NCI-H2227 treated with DMSO at 0.1 percent for 48 hours (cell line): ENCODE measurements around the gene SLC25A36.
"Not testable (repeated sequence)": the region's sequence is repeated elsewhere in the genome, so short reads cannot be mapped to it uniquely, and the experiment has no call there.

Experiments used
- DNase-seq: peaks from one replicate; lab custom pipeline; 2025; lab: John Stamatoyannopoulos, UW

Gene SLC25A36

GRCh38 chr3:140995881-140996280, 54.2 kb downstream of the SLC25A36 start:
- no peak for DNase-seq

- DNase-seq = peak; percentile 31
Observed at GRCh38 chr3:141000027-141000663, 58.5 kb downstream of the SLC25A36 start.

GRCh38 chr3:141000686-141001085, 59.0 kb downstream of the SLC25A36 start:
- DNase-seq = no peak

- no peak for DNase-seq
Observed at GRCh38 chr3:141006344-141006743, 64.7 kb downstream of the SLC25A36 start.

GRCh38 chr3:141009496-141009895, 67.9 kb downstream of the SLC25A36 start:
- DNase-seq = no peak

GRCh38 chr3:141011232-141011996, 69.8 kb downstream of the SLC25A36 start:
- DNase-seq = peak; percentile 57

- no peak for DNase-seq
Observed at GRCh38 chr3:141011997-141012262, 70.3 kb downstream of the SLC25A36 start.

- DNase-seq = no peak
Observed at GRCh38 chr3:141012571-141012970, 70.9 kb downstream of the SLC25A36 start.

- DNase-seq = no peak
Observed at GRCh38 chr3:141015481-141015880, 73.8 kb downstream of the SLC25A36 start.

- DNase-seq = not testable (repeated sequence)
Observed at GRCh38 chr3:141017366-141018322, 76.0 kb downstream of the SLC25A36 start.

GRCh38 chr3:141019244-141019643, 77.6 kb downstream of the SLC25A36 start:
- DNase-seq = no peak

GRCh38 chr3:141020143-141020830, 78.7 kb downstream of the SLC25A36 start:
- peak; percentile 19 for DNase-seq

GRCh38 chr3:141021261-141021660, 79.6 kb downstream of the SLC25A36 start:
- DNase-seq = no peak
